Stimulated activated CD8-positive, alpha-beta memory T cell treated with anti-CD3 and anti-CD28 coated beads, Interleukin-12 subunit alpha, Interleukin-12 subunit beta, amount 100 ng/mL, for 24 hours (primary cell): Measurements from ENCODE around the gene ISYNA1.
"Not testable (repeated sequence)": the region's sequence is repeated elsewhere in the genome, so short reads cannot be mapped to it uniquely, and the experiment has no call there.

Experiments
- DNase-seq: peaks from one replicate; pipeline ENCODE4 v3.0.0-alpha.2; 2020; ENCODE audit errors: extremely low read depth

Gene ISYNA1

GRCh38 chr19:18419195-18419698 lies 18.7 kb downstream of the ISYNA1 start, which contains the start of gene SSBP4:
Gene SSBP4, plus strand, starts transcription at chr19:18419398. Its CDS starts 251 bp downstream, at chr19:18419649.
- DNase-seq: no peak

- DNase-seq: no peak
Observed at GRCh38 chr19:18418483-18419194, 19.3 kb downstream of the ISYNA1 start.

GRCh38 chr19:18418029-18418482 lies 19.9 kb downstream of the ISYNA1 start:
- no peak for DNase-seq

- DNase-seq: no peak
Observed at GRCh38 chr19:18417250-18418028, 20.5 kb downstream of the ISYNA1 start.

- no peak for DNase-seq
Observed at GRCh38 chr19:18416778-18417249, 21.1 kb downstream of the ISYNA1 start.

- DNase-seq: no peak
Observed at GRCh38 chr19:18415178-18415867, 22.6 kb downstream of the ISYNA1 start.

GRCh38 chr19:18414504-18415177 lies 23.3 kb downstream of the ISYNA1 start:
- DNase-seq: no peak

GRCh38 chr19:18412610-18413239 lies 25.2 kb downstream of the ISYNA1 start:
- DNase-seq: no peak

- no peak for DNase-seq
Observed at GRCh38 chr19:18408053-18408476, 29.9 kb downstream of the ISYNA1 start.

GRCh38 chr19:18406749-18407148 lies 31.2 kb downstream of the ISYNA1 start:
- no peak for DNase-seq

- not testable (repeated sequence) for DNase-seq
Observed at GRCh38 chr19:18405754-18406153, 32.2 kb downstream of the ISYNA1 start.

- not testable (repeated sequence) for DNase-seq
Observed at GRCh38 chr19:18402455-18403248, 35.3 kb downstream of the ISYNA1 start.

GRCh38 chr19:18401580-18402112 lies 36.3 kb downstream of the ISYNA1 start:
- no peak for DNase-seq

- no peak for DNase-seq
Observed at GRCh38 chr19:18399008-18399407, 38.9 kb downstream of the ISYNA1 start.

GRCh38 chr19:18397242-18398202 lies 40.4 kb downstream of the ISYNA1 start, which contains the start of gene LRRC25:
Gene LRRC25, minus strand, starts transcription at chr19:18397622. Its CDS starts 659 bp downstream, at chr19:18396963.
- DNase-seq: no peak

- DNase-seq: no peak
Observed at GRCh38 chr19:18396471-18397241, 41.3 kb downstream of the ISYNA1 start.

GRCh38 chr19:18393836-18394235 lies 44.1 kb downstream of the ISYNA1 start:
- no peak for DNase-seq

- DNase-seq: no peak
Observed at GRCh38 chr19:18392926-18393325, 45.0 kb downstream of the ISYNA1 start.
